Measurements from ENCODE around the gene KIRREL3.

The KIRREL3 gene

DNA sequence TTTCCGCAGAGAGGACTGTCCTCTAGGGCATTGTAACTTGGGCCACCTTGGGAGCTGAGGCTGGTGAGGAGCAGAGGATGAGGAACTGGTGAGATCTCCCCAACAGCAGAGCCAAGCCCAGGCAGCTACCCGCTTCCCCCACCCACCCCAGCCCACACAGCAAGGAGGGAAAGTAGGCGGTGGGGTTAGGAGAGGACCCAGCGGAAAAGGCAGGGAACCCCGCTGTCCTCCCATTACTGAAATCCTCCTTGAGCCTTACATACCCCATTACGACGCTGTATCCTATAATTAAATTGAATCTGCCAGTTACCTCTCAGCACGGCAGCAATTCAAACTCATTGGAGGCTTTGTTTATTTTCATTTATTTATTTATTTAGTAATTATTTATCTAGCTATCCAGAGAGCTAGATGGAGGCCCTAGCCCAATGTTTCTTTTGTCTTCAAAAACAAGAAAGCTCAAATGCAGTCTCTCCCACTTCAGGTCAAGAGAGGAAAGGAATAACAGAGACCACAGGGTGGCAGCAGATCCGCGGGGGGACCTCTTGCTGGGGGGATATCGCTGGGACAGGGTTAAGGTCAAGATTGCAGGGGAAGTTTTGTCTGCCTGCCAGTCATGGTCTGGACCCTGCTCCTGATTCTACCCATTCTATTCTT lies 427.1 kb downstream of the KIRREL3 start:
- no peak for DNase-seq (ENCODE audit: low read depth)

DNA sequence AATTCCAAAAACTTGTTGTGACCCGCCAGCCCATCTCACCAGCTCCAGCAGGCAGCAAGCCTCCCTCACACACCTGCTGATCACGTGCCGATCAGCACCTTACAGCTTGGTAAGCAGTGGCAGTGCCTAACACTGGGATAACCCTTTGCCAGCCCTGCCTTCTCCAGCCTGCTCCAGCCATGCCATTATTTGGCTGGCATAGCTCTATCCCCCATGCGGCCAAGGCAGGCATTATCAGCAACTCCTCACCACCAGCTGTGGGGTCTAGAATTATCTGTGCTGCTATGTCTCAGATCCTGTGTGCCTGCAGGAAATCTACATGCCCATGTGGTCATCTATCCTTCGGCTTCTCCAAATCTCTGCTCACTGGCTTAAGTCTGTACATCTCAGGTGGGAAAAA lies 430.1 kb downstream of the KIRREL3 start:
- no peak for DNase-seq (ENCODE audit: low read depth)

DNA sequence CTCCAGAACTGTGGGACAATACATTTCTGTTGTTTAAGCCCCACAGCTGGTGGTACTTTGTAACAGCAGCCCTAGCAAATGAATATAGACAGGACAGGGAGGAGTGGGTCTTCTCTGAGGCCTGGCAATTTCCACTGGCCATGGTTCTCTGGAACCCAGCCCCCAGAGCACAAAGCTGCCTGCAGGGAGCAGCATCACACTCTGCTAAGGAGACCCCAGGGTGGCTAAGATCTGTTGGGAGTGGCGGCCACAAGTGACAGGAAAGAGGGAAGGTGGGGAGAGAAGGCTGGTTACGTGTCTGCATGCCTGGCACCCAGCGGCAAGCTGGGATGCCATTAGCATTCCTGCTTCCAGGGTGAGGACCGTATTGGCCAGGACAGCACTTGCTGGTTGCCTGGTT lies 433.2 kb downstream of the KIRREL3 start:
- no peak for DNase-seq (ENCODE audit: low read depth)

DNA sequence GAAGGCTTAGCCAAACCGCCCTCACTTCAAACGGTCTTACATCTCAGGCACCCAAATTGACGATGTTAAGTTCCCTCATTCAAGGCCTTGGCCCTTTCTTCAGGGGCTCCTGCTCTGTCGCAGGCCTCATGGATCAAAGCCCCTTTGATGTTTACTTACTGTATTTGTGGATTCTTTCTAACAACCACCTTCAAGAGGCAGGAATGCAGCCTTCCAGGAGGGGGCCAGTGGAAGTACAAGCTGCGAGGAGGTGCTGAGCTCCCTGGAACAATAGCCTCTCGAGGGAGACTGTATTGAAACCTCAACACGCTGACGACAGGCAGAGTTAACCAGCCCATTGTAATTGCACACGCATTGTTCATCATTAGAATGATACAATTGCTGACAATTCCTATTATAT lies 436.0 kb downstream of the KIRREL3 start:
- DNase-seq (ENCODE audit: low read depth): no peak

DNA sequence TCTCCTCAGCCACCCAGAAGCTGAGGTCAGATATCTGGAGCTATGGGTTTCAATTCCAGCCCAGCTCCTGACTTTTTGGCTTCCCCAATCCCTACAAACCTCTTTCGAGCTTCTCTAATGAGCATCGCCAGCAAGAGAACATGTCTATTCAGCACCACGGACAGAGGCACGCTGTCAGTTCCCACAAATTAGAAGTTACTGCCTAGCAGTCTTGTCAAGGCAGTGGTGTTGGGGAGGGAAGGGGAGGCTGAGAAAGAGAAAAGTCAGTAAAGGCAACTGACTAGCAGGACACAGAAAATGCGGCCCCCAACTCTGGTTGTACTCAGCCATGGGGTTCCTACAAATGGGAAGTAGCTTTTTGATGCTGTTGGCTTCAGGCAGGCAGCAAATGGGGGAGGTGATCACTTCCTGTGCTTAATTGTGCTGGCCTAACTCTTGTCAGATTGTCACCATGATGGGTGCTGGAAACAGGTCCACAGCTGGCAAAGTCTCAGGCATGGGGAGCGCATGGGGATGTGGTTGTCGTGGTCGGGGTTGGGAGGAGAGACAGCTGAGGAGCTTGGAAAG lies 439.2 kb downstream of the KIRREL3 start:
- peak; percentile 27 for DNase-seq (ENCODE audit: low read depth)

DNA sequence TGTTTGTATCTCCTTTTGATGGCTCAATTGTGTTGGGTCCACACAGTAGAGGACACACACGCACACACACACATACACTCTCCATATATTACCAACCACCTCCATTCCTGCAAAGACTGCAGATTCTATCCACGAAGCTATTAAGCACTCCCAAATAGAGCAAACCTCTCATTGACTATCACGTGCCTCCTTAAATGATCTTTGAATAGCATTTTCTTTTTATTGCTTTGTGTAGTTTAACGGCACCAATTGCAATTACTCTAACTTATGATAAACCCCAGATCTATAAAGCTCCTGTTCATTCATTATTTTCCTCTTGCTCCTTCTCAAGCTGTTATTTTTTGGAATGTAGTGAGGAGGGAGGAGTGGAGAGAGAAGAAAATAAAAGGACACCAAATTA lies 440.3 kb downstream of the KIRREL3 start:
- no peak for DNase-seq (ENCODE audit: low read depth)

DNA sequence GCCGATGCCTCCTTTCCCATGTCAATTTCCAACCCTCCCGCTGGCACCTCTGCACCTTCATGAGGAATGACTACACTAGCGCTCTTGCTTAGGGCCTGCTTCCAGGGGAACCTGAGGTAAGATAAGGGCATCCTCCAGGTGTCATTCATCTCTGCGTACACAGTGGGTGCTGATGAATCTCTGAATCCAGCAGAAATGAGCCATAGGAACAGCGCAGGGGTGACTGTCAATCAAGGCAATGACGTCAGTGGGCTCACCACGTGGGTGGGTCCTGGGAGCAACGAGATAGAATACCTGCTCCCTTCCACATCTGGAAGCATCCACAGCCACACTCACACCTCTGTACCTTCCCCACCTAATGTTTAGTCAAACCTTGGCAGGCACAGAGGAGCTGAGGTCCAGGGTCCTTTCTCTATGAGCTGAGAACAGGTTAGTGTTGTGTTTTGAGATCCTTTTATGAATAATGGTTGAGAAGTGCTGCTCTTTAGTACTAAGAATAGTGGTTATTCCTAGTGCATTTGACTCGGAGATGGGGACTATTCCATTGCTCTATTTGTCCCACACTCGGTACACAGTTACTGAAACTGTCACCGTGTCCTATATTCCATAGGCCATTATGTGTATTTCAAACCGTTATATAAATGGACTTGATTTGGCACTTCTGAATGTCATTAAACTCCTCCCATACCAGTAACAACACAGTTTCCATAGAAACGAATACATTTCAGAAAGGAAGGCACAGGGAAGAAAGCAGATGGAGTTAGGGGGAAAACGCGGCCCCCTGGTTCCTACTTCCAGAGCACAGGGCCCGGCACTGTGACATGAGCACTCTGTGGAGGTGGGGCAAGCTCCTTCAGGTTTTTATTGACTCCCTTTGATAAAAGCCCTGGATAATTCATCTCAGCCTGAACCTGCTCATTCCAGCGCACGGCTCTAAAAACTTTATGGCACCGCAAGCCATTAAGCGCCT lies 451.7 kb downstream of the KIRREL3 start:
- DNase-seq (ENCODE audit: low read depth): no peak

DNA sequence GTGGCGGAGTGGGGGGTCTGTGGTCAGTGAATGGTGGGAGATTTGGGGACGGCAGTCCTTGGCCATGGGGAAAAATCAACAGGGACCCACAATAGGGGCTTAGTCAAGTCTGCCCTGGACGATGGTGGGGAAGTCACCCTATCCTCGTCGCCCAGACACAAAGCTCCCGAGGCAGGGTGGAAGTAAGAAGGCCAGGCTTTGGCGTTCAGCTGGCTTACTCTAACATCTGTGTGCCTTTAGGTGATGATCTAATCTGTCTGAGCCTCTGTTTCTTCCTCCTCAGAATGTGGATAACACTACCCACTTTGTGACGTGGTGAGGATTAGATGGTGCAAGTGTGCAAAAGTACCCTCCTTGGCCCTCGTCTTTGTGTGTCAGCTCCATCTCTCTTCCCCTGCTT lies 452.9 kb downstream of the KIRREL3 start:
- no peak for DNase-seq (ENCODE audit: low read depth)

DNA sequence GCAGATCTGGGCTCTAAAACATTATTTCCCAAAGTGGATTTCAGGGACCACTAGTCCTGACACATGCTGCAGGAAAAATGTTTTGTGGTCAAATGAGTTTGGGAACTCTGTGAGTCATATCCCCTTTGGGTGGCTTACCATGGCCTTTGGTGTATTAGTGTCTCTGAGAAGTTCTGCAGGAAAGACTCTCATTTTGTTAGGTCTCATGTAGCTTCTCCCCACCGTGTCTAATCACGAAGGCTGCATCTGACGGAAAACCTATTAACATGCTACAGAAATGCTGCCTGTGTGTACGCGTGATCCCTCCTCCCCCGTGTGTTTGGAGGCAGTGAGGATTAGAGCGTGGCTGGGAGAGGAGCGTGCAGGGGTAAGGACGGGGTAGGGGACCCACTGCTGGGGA lies 453.4 kb downstream of the KIRREL3 start:
- DNase-seq (ENCODE audit: low read depth): no peak

DNA sequence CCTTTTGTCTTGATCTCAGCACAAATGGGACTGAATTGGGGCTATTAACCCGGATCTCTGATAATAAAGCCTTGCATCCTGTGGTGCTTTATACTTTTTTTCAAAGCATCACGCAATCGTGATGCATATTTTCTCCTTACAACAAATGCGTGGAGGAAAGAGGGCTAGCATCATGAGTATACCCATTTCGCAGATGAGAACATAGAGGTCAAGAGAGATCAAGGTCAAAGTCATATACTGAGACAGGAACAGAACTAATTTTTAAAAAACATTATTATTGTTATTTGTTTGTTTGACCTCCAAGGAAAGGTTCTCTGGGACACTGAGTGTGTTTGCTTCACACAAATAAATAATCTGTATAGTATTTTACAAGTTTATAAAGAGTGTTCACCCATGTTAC lies 453.9 kb downstream of the KIRREL3 start:
- no peak for DNase-seq (ENCODE audit: low read depth)

DNA sequence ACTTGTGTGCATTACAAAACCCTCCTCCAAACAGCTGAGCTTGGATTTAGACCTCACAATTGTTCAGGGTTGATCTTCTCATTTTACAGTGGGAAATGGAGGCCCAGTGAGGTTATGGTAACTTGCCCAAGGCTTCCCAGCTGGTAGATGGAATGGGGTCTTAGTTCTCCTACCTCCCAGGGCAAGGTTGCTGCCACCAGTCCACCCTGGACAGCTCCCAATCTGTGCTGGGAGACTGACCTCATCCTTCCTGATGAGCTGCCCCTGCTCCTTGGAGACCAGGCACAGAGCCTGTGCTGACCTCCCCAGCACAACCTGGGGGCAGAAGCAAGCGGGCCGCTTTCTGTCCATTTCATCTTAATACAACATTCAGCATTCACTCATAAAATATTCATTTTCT lies 454.4 kb downstream of the KIRREL3 start:
- DNase-seq (ENCODE audit: low read depth): no peak

DNA sequence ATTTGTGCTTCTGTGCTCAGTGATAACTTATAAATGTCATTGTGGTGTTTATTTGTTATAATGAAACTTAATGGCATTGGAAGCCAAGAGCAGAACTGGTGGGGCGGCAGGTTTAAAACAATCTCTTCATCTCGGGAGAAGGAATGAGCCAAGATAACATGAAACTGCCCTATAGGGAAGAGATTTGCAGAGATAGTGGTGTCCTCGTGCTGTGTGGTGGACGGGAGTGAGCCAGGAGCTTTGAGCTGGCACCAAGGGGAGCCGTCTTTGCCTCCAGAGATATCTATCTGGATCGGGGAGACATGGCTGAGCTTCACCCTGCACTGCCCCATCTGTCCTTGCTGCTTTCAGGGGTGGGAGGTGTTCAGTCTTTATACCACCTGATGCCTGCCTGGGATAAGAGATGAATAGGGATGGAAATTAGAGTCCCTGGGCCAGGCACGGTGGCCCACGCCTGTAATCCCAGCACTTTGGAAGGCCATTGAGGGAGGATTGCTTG lies 455.5 kb downstream of the KIRREL3 start:
- no peak for DNase-seq (ENCODE audit: low read depth)

DNA sequence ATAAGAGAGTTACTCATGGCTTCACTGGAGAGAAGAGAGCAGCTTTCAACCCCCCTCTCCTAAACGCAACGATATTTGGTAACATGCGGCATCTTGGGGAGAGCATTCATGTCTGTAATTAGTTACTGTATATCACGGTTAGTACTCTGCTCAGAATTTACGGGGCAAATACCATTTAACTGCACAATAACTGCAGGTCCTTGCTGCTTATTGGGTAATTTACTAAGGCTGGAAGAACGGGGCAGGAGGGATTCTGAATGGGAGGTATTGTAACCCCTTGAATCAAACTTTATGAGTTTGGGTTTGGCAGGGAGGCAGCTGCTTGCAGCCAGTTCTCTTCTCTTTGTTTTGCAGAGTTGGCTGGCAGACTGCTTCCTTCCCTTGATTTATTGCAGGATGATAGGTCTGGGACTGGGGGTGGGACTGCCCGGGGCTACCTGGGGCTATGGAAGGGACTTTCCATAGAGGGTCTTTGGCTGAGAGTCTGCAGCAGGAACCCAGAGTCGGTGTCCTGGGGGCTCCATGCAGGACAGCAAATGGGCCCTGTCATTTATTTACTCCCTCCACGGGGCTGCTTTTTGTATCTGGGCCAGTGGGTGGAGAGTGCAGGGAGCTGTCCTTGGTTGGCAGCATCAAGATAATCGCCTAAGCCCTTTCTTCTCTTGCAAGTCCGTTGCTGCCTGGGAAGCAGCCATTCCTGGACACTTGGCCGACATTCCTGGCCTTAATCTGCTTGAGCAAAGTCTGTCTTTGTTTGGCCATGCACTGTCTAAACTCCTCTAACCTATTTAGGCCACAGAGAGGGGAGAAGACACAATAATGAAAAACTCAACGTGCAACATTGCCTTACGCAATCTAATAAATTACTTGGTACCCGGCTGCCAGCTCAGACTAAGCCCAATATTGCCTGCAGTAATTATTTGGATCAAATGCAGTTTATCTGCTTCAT lies 456.2 kb downstream of the KIRREL3 start:
- no peak for DNase-seq (ENCODE audit: low read depth)

DNA sequence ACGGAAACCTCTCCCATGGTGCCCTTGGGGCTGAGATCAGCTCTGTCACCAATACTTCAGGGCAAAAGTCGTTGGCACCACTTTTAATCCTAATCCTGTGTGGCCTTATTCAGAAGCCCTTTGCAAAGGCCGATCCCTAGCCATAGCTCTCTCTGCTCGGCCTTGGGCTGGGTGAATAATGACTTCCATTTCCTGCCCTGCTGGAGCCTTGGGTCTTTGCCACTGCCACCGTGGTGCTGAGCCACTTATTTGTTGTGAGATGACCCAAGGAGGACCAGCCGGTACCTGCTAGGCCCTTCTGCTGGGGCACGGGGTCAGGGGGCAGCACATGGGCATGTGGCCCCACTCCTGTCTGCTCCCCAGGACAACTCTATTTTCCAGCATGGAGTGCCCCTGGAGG lies 456.9 kb downstream of the KIRREL3 start:
- no peak for DNase-seq (ENCODE audit: low read depth)

DNA sequence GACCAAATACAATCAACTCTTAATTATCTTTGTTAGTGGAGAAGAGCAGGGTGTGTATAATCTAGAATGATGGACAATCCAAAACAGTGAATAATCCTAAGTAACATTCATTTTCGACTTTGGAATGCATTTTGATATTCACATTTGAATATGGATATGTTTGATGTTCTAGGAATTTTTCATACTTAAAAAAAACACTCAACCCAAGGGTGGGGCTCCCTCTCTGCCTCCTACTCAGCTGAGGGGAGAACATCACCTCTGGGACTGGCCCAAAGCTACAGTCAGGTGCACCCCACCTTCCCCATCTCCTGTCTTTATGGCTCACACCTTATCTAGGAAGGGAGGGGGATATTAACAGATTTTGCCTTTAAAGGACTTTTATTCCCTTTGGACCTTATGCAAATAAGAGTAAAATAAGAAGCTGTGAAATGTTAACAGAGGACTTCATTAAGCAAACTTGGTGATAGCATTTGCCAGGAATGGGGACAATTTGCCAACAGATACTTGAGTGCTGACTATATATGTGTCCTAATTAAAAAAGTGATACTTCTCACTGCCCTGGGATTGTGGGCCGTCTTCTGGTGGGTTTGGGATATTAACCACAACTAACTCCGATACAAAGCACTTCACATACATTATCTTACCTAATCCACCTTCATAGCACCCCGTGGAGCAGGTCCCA lies 458.1 kb downstream of the KIRREL3 start:
- DNase-seq (ENCODE audit: low read depth): no peak

DNA sequence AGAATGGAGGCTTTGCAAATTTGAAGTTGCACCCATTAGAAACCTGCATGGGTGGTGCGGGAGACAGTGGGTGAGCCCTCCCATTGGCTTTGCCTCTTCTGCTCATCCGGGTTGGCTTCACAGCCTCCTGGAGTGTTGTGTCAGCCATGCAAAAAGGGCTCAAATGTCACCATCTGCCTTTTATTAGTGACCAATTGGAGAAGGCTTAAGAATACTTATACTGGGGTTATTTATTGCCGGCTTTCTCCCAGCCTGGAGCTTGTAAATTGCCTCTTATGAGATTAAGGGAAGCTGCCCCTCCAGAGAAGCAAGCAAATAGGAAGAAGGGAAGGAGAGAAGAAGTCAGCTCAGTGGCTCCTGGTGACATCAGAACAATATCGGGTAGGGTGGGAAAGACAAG lies 462.5 kb downstream of the KIRREL3 start:
- no peak for DNase-seq (ENCODE audit: low read depth)

DNA sequence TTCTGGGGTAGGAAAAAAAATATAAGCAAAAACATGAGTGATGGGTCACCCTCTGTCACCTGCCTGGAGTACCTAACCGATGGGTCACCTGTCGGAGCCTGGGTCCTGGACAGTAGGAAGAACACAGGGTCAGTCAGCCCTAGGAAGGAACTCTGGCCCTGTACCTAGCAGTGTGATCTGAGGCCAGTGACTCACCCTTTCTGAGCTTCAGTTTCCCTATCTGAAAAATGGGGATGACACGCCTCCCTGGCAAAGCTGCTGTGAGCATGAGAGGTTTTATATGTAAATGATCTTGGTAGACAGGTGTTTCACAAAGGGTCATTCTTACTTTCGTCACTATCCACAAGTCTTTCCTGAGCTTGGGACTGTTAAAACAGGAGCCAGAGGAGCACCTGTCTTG lies 463.1 kb downstream of the KIRREL3 start:
- no peak for DNase-seq (ENCODE audit: low read depth)

DNA sequence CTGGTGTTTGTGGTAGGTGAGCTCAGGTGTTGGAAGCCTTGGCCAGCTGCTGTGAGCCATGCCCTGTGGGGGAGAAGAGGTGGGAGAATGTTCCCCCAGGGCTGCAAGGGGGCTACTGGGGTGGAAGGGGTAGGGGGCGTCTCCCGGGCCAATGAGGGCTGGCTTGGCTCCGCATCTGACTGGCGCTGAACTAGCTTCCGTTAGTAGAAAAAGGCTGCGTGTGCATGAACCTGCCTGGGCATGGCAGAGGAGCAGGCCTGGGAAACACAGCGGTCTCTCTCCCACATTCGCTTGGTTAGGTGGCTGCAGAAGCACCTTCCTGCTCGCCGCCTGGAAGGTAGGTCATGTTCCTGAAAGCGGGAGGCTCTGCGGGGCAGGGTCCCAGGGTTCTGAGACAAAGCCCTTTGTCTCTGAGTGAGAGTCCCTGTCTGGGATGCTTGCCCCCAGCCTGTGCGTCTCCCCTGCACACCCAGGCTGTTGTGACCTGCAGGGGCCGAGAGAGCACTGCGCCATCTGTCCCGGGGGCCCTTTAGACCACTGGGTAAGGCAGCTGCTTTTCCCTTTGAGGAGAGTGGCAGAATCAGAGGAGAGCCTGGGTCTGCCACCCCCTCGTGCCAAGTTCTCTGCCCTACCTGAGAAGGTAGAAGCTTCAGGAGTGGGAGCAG lies 466.3 kb downstream of the KIRREL3 start:
- no peak for DNase-seq (ENCODE audit: low read depth)

DNA sequence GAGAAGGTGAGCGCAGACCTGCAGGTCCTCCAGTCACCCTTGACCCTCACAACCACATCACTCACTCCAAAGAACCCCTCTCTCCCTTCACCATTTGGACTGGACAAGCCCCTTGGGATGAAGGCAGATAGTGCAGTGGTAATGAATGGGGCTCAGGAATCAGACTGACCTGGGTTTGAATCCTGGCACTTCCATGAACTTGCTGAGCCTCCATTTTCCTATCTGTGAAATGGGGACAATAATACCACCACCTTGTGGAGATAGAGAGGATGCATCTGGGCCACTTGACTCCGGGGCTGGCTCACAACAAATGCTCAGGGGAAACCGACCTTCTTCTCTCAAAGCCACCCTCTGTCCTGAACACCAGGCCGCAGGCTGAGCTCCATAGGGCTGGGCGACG lies 467.0 kb downstream of the KIRREL3 start:
- no peak for DNase-seq (ENCODE audit: low read depth)

DNA sequence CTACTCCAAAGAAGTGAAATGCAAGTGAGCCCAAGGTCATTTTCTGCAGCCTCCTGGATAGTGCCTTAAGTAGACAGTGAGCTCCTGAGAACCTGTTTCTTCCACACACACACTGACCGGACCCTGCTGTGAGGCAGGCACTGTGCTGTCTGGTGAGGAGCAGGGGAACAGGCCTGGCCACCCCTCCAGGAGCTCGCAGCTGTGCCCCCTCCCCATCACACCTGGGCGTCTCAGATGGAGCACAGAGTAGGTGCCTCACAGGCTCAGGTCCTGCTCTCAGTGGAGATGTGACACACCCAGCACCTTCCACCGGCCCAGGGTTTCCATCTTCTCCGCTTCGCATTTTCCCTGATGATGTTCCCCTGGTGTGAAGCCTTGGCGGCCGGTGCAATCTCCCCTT lies 470.2 kb downstream of the KIRREL3 start:
- no peak for DNase-seq (ENCODE audit: low read depth)

DNA sequence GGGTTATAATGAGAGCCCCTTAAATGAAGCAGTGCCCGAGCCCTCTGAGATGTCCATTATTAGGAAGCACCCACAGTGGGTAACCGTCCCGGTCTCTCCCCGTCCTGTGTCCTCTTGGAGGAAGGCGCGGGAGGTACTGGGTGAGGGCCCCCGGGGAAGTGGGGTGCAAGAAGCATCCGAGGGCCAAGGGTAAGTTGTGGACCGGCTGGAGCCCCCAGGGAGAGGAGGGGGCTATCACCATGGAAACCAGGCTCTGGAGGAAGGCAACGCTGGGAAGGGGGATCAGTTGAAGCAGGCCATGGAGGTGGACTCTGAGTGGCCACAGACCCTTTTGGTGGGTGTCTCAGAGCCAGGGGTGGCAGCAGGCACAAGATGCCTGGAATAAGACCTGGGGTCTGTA lies 471.5 kb downstream of the KIRREL3 start:
- no peak for DNase-seq (ENCODE audit: low read depth)
